Left kidney (tissue), 2 donors: ENCODE results near the gene ABCF2. TPM values are rescaled to one million over a fixed set of nuclear protein-coding genes. Genes with fewer than 3 reads are reported as not detected.

Experiments used
- DNase-seq: peaks from one replicate; pipeline ENCODE4 v3.0.0-alpha.2; 2013
- polyA plus RNA-seq: library from polyadenylated mRNA; unstranded; fragments of 120-200 nt; gene quantifications from one replicate; pipeline ENCODE4 v1.2.1, GENCODE V29; 2013; ENCODE audit not compliant: insufficient read length

Gene ABCF2
- polyA plus RNA-seq, 1 donor, result 24.6 TPM

- DNase-seq, result no peak
Observed at GRCh38 chr7:151242159-151243044, 15.4 kb upstream of the ABCF2 start.

- no peak for DNase-seq
Observed at GRCh38 chr7:151241755-151242096, 14.7 kb upstream of the ABCF2 start.

GRCh38 chr7:151240942-151241754 lies 14.1 kb upstream of the ABCF2 start:
- no peak for DNase-seq

GRCh38 chr7:151240536-151240935 lies 13.5 kb upstream of the ABCF2 start:
- DNase-seq, result no peak

- no peak for DNase-seq
Observed at GRCh38 chr7:151239837-151240459, 12.9 kb upstream of the ABCF2 start.

- no peak for DNase-seq
Observed at GRCh38 chr7:151238924-151239836, 12.2 kb upstream of the ABCF2 start.

- no peak for DNase-seq
Observed at GRCh38 chr7:151238190-151238810, 11.3 kb upstream of the ABCF2 start.

- DNase-seq, result no peak
Observed at GRCh38 chr7:151237244-151238189, 10.5 kb upstream of the ABCF2 start.

GRCh38 chr7:151236406-151236805 lies 9.4 kb upstream of the ABCF2 start:
- DNase-seq, result no peak

- DNase-seq, result no peak
Observed at GRCh38 chr7:151235091-151235787, 8.2 kb upstream of the ABCF2 start.

- DNase-seq, result no peak
Observed at GRCh38 chr7:151233804-151234203, 6.8 kb upstream of the ABCF2 start.

- no peak for DNase-seq
Observed at GRCh38 chr7:151232917-151233701, 6.1 kb upstream of the ABCF2 start.

- peak; percentile 81 for DNase-seq
Observed at GRCh38 chr7:151232091-151232916, 5.3 kb upstream of the ABCF2 start, which contains the start of gene CHPF2. CHPF2 (plus strand) TSS chr7:151232483; CDS start chr7:151234012, 1,529 bp downstream.

GRCh38 chr7:151231080-151231479 lies 4.1 kb upstream of the ABCF2 start:
- no peak for DNase-seq

GRCh38 chr7:151229249-151229648 lies 2.2 kb upstream of the ABCF2 start:
- DNase-seq, result no peak

GRCh38 chr7:151228024-151228866 lies 1.2 kb upstream of the ABCF2 start:
- no peak for DNase-seq

GRCh38 chr7:151226560-151226874 lies 488 bp downstream of the ABCF2 start:
- no peak for DNase-seq
